HG03442 (cell line): ENCODE measurements around the gene OOSP4A.

ENCODE experiments used
- ATAC-seq: cut with Tn5 transposase; IDR thresholded peaks from one replicate; pipeline ENCODE4 v1.9.1; 2021; ENCODE audit warnings: mild to moderate bottlenecking, moderate library complexity; ENCODE audit not compliant: unreplicated experiment

Gene OOSP4A

DNA sequence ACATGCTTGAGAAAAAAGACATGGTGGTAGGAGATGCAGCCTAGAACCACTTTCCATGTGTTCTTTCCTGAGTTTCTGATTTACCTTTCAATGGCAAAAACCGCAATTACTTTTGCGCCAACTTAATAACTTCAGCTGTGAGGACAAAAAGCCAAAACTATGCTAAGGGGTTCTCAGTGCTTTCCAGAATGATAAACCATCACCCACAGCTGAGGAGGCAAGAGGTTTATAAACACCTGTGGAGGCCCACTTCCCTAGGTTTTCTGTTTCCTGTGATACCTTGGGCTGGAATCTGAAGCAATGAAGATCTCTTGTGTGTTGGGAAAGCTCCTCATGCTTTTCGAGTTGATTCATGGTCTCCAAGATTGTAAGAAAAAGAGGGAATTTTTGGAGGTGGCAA is at the start of gene OOSP4A:
Gene OOSP4A (plus strand): TSS at position 301 of the 400 bp plus-strand sequence. CDS start 0 bp downstream, at position 301.
- no peak for ATAC-seq

- no peak for ATAC-seq
These were observed 45.4 kb upstream of the OOSP4A start for GRCh38 chr11:59918480-59918879.

DNA sequence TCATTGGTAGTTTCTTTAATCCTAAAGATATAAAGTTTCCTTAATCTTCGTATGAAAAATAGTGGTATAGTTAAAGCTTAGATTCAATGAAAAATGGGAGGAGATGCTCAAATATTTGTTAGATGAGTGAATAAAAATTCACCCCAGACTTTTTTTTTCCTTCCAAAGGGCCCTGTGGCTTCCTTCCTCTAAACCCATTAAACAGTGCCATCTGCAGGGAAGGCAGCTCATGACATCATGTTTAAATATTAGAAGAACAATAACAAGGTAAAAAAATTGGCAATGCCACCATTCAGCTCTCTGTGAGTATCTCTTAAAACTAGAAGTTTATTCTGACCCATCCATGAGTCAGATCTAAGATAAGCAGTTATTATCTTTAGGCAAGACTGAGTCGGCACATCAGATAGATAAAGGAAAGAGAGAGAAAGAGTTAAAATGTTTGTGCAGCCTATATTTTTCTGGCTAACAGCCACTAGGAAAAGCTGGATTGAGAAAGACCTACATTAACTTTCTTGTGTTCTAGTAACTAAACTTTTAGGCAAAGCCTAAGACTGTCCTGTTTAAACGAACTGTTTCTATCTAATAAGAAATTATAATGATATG is 44.7 kb upstream of the OOSP4A start:
- no peak for ATAC-seq

DNA sequence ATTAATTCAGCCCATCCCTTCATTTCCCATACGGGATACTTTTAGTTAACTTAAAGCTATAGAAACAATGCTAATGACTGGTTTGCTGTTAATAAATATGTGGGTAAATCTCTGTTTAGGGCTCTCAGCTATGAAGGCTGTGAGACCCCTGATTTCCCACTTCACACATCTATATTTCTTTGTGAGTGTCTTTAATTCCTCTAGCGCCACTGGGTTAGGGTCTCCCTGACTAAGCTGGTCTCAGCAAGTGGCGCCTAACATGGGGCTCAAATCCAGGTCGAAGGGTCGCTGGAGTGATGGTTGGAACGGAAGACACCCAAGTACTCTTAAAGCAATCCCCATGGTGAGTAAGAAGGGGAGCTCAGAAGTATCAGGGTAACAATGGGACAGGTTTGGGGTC is 40.0 kb upstream of the OOSP4A start:
- ATAC-seq: no peak

- ATAC-seq: no peak
These were observed 32.1 kb upstream of the OOSP4A start for GRCh38 chr11:59931688-59932087.

- ATAC-seq: no peak
These were observed 25.7 kb upstream of the OOSP4A start, which contains the start of gene OOSP1 for GRCh38 chr11:59938132-59938531. OOSP1 (plus strand) TSS chr11:59938432; CDS start chr11:59938455, 23 bp downstream.

GRCh38 chr11:59938718-59939117 is 25.1 kb upstream of the OOSP4A start:
- ATAC-seq: no peak

DNA sequence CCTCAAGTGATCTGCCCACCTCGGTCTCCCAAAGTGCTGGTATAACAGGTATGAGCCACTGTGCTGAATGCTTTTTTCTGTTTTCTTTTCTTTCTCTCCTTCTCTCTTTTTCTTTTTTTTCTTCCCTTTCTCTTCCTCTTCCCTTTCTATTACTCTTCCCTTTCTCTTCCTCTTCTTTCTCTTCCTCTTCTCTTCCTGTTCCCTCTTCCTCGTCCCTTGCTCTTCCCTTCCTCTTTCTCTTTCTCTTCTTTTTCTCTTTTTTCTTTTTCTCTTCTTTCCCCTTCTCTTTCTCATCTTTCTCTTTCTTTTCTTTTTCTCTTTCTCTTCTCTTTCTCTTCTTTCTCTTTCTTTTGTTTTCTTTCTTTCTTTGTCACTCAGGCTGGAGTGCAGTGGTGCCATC is 24.4 kb upstream of the OOSP4A start:
- ATAC-seq: no peak

DNA sequence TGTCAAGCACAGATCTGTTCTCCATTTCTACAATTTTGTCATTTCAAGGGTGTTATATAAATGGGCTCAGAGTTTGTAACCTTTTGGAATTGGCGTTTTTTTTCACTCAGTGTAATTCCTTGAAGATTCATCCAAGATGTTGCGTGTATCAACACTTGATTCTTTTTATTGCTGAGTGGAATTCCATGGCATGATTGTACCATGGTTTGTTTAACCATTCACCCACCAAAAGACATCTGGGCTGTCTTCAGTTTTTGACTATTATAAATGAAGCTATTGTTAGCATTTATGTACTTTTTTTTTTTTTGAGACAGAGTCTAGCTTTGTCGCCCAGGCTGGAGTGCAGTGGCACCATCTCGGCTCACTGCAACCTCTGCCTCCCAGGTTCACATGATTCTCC is 22.7 kb upstream of the OOSP4A start:
- ATAC-seq: no peak

GRCh38 chr11:59943997-59944714 is 19.7 kb upstream of the OOSP4A start:
- ATAC-seq: no peak

- ATAC-seq: no peak
These were observed 19.1 kb upstream of the OOSP4A start for GRCh38 chr11:59944720-59945119.

GRCh38 chr11:59953463-59954218 is 10.2 kb upstream of the OOSP4A start:
- no peak for ATAC-seq

- ATAC-seq: no peak
These were observed 9.5 kb upstream of the OOSP4A start for GRCh38 chr11:59954219-59954847.

DNA sequence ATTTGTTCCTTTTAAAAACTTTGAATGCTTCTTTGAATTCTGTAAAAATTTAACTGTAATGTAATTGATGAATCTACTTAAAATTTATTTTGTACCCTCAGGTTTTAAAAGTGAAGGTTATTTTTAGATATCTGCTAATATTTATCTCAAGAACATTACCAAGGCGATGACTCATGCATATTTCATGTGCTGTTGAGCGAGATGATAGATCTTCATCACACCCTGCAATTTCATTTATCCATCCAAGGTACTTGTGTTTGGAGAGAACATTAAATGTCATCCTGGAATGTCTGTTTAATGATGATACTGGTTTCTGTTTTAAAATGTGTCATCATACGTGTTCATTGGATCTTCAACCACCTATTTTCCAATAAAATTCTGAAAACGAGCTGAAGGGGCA is 6.7 kb upstream of the OOSP4A start:
- ATAC-seq: no peak

GRCh38 chr11:59960502-59961381 is 3.1 kb upstream of the OOSP4A start:
- no peak for ATAC-seq

DNA sequence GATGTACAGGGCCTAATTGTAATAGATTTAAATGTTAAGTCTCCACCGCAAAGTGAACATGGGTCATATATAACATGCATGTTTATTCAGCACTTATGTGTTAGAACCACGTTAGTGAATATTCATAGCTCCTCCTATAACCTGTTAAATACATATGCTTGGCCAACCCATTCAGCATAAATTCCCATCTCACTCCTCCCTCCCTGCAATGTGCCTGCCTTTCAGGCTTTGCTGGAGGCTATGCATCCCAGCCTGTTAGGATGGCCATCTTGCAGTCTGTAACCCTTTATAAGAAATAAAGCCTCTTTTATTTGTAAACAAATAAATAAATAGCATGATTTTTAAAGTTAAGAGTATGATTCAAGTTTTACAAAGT is 1.7 kb upstream of the OOSP4A start:
- no peak for ATAC-seq

GRCh38 chr11:59965424-59965823 is 1.6 kb downstream of the OOSP4A start:
- no peak for ATAC-seq

GRCh38 chr11:59966201-59966600 is 2.4 kb downstream of the OOSP4A start:
- no peak for ATAC-seq

GRCh38 chr11:59967677-59968394 is 4.0 kb downstream of the OOSP4A start:
- ATAC-seq: no peak

GRCh38 chr11:59968395-59968783 is 4.6 kb downstream of the OOSP4A start:
- no peak for ATAC-seq
